ENCODE measurements around the gene MTMR12. TPM values are rescaled to one million over a fixed set of nuclear protein-coding genes. Genes with fewer than 3 reads are reported as not detected.
"Not testable (repeated sequence)": the region's sequence is repeated elsewhere in the genome, so short reads cannot be mapped to it uniquely, and the experiment has no call there.

The MTMR12 gene
- total RNA-seq, 4 donors from 2014 or later: 35.8 to 40.0 (median 38.1) TPM

- WGBS, 2 donors: 77 to 91% methylated on average over 3 of the region's 3 CpGs
- not testable (repeated sequence) for H3K27me3 ChIP-seq; H3K4me3 ChIP-seq; H3K27ac ChIP-seq; H3K9me3 ChIP-seq; DNase-seq (ENCODE audit: low spot score in 2 of 2)
- H3K4me1 ChIP-seq: peaks cover 0 to 24% (median 0%) of the 10 kb centered on the region in 4 donors
- H3K36me3 ChIP-seq: peaks cover 0 to 28% (median 0%) of the 10 kb centered on the region in 3 donors
Observed at GRCh38 chr5:32287525-32287924, 25.2 kb downstream of the MTMR12 start.

- Histone ChIP-seq H3K9me3 (no peaks in the 10 kb centered on the region), H3K36me3 (peaks cover 0 to 19% (median 0%) of the 10 kb centered on the region in 3 donors), H3K27me3 (no peaks in the 10 kb centered on the region), H3K4me1 (peaks cover 0 to 24% (median 0%) of the 10 kb centered on the region in 4 donors), H3K4me3 (no peak overlapping the region), H3K27ac (no peak overlapping the region)
- WGBS, 2 donors: 88% methylated on average over 5 of the region's 5 CpGs
- TF ChIP-seq EP300 (IDR thresholded peaks at IDR 0.05): no peak
- TF ChIP-seq POLR2A (IDR thresholded peaks at IDR 0.05): no peak
- no peak for TF ChIP-seq CTCF (IDR thresholded peaks at IDR 0.05)
- no peak for DNase-seq (ENCODE audit: low spot score in 2 of 2)
Observed at GRCh38 chr5:32285510-32286138, 27.1 kb downstream of the MTMR12 start.

GRCh38 chr5:32283539-32284377, 29.0 kb downstream of the MTMR12 start:
- no peak for TF ChIP-seq CTCF (IDR thresholded peaks at IDR 0.05)
- no peak for TF ChIP-seq POLR2A (IDR thresholded peaks at IDR 0.05)
- TF ChIP-seq EP300 (IDR thresholded peaks at IDR 0.05): no peak
- Histone ChIP-seq H3K27ac (no peak overlapping the region), H3K4me1 (peaks cover 0 to 29% (median 0%) of the 10 kb centered on the region in 4 donors), H3K27me3 (no peaks in the 10 kb centered on the region), H3K9me3 (no peaks in the 10 kb centered on the region), H3K36me3 (peaks cover 0 to 12% (median 0%) of the 10 kb centered on the region in 3 donors), H3K4me3 (no peak overlapping the region)
- 95 to 97% methylated on average over 9 of the region's 9 CpGs for WGBS, 2 donors
- no peak for DNase-seq (ENCODE audit: low spot score in 2 of 2)

- WGBS, 2 donors: 73% methylated on average over 1 of the region's 1 CpG
- H3K4me1 ChIP-seq: peaks cover 0 to 29% (median 0%) of the 10 kb centered on the region in 4 donors
- no peak overlapping the region for H3K4me3 ChIP-seq
- TF ChIP-seq CTCF (IDR thresholded peaks at IDR 0.05): no peak
- TF ChIP-seq POLR2A (IDR thresholded peaks at IDR 0.05): no peak
- DNase-seq (ENCODE audit: low spot score in 2 of 2): no peak
- H3K36me3 ChIP-seq: peaks cover 0 to 9% (median 0%) of the 10 kb centered on the region in 3 donors
- no peak overlapping the region for H3K27ac ChIP-seq
- no peaks in the 10 kb centered on the region for H3K27me3 ChIP-seq
- H3K9me3 ChIP-seq: no peaks in the 10 kb centered on the region
Observed at GRCh38 chr5:32283061-32283460, 29.7 kb downstream of the MTMR12 start.

GRCh38 chr5:32282633-32283032, 30.1 kb downstream of the MTMR12 start:
- peaks cover 0 to 9% (median 0%) of the 10 kb centered on the region in 3 donors for H3K36me3 ChIP-seq
- H3K27me3 ChIP-seq: no peaks in the 10 kb centered on the region
- H3K27ac ChIP-seq: no peak overlapping the region
- no peak for DNase-seq (ENCODE audit: low spot score in 2 of 2)
- 83 to 86% methylated on average over 6 of the region's 6 CpGs for WGBS, 2 donors
- TF ChIP-seq CTCF (IDR thresholded peaks at IDR 0.05) (no peak), POLR2A (IDR thresholded peaks at IDR 0.05) (no peak), EP300 (IDR thresholded peaks at IDR 0.05) (no peak)
- no peaks in the 10 kb centered on the region for H3K9me3 ChIP-seq
- no peak overlapping the region for H3K4me3 ChIP-seq
- peaks cover 0 to 29% (median 0%) of the 10 kb centered on the region in 4 donors for H3K4me1 ChIP-seq

GRCh38 chr5:32281378-32282133, 31.2 kb downstream of the MTMR12 start:
- peaks cover 0 to 26% (median 0%) of the 10 kb centered on the region in 4 donors for H3K4me1 ChIP-seq
- H3K4me3 ChIP-seq; H3K27ac ChIP-seq; H3K27me3 ChIP-seq; H3K36me3 ChIP-seq; H3K9me3 ChIP-seq; DNase-seq (ENCODE audit: low spot score in 2 of 2): not testable (repeated sequence)
- WGBS, 2 donors: 92 to 94% methylated on average over 11 of the region's 11 CpGs
